ENCODE results near the gene CCDC92. TPM values are rescaled to one million over a fixed set of nuclear protein-coding genes. Genes with fewer than 3 reads are reported as not detected.

Gene CCDC92
- total and polyA plus RNA-seq, 2 of the 13 experiments (the other 11 are each of a cell fraction or from before 2014, with no cell fraction given), result 5.4 to 14.7 TPM

DNA sequence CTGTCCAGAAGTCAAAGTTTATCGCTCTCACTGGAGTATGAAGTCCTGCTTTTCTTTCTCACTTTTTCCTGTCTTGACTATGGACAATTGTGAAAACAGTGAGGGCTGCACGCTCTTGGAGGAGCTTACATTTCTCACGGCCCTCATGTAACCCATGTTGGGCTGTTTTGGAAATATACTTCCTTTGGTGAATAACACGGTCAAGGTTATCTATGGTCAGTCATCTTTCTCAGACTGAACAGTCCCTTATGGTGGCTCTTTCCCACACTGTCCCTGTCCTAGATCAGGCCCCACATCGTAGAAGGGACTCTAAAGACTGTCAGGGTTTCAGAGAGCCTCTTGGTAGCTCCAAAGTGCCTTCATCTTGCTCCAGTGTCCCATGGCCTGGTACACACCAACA is 7.2 kb downstream of the CCDC92 start:
- Histone ChIP-seq H3K4me3 (replicated peaks in 1 of 3; ENCODE audit: insufficient read depth in 1 of 3, low read depth in 2 of 3, low read length in 3 of 3) (no peak overlapping the region), H3K4me2 (ENCODE audit: low read depth, low read length) (no peak overlapping the region), H3K9me3 (ENCODE audit: low read length) (no peaks in the 10 kb centered on the region), H3K36me3 (replicated peaks in 1 of 2; ENCODE audit: control insufficient read depth in 1 of 2, insufficient read depth in 2 of 2, low read length in 2 of 2) (0 out of 5 replicates have a peak, but pooled peaks cover 0 to 4% of the 10 kb centered on the region in 2 experiments), H3K27me3 (ENCODE audit: control insufficient read depth in 1 of 2, insufficient read depth in 2 of 2, low read length in 2 of 2) (no peaks in the 10 kb centered on the region), H3K79me2 (ENCODE audit: insufficient read depth, low read length) (peaks cover 17% of the 10 kb centered on the region), H3K27ac (ENCODE audit: extremely low read length, insufficient read depth, low read length) (no peak overlapping the region), H2AFZ (ENCODE audit: low read length) (no peak overlapping the region), H4K20me1 (ENCODE audit: insufficient read depth, low read length) (no peaks in the 10 kb centered on the region), H3K4me1 (ENCODE audit: insufficient read depth, low read length) (peaks cover 6% of the 10 kb centered on the region), H3K9ac (ENCODE audit: insufficient read depth, low read depth, low read length) (no peak overlapping the region)
- no peak for FAIRE-seq
- no peak for ATAC-seq
- TF ChIP-seq KMT2B (CRISPR knock-in tag; IDR thresholded peaks at IDR 0.05), result no peak
- TF ChIP-seq NR2F6 (IDR thresholded peaks at IDR 0.05), result no peak
- no peak for TF ChIP-seq NR2F6 (CRISPR knock-in tag; IDR thresholded peaks at IDR 0.05)
- TF ChIP-seq ATF7-NPFF (CRISPR knock-in tag; IDR thresholded peaks at IDR 0.05; ENCODE audit: low read depth), result no peak
- TF ChIP-seq, protein P1, sequence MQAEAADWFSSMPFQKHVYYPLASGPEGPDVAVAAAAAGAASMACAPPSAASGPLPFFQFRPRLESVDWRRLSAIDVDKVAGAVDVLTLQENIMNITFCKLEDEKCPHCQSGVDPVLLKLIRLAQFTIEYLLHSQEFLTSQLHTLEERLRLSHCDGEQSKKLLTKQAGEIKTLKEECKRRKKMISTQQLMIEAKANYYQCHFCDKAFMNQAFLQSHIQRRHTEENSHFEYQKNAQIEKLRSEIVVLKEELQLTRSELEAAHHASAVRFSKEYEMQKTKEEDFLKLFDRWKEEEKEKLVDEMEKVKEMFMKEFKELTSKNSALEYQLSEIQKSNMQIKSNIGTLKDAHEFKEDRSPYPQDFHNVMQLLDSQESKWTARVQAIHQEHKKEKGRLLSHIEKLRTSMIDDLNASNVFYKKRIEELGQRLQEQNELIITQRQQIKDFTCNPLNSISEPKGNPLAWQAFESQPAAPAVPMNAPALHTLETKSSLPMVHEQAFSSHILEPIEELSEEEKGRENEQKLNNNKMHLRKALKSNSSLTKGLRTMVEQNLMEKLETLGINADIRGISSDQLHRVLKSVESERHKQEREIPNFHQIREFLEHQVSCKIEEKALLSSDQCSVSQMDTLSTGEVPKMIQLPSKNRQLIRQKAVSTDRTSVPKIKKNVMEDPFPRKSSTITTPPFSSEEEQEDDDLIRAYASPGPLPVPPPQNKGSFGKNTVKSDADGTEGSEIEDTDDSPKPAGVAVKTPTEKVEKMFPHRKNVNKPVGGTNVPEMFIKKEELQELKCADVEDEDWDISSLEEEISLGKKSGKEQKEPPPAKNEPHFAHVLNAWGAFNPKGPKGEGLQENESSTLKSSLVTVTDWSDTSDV (CRISPR knock-in tag; IDR thresholded peaks at IDR 0.05), result no peak
- no peak for TF ChIP-seq CCAR2 (optimal IDR thresholded peaks at IDR 0.05; ENCODE audit: low read depth, low read length)
- TF ChIP-seq ZFP82 (CRISPR knock-in tag; IDR thresholded peaks at IDR 0.05; ENCODE audit: borderline replicate concordance), result no peak
- no peak for TF ChIP-seq ZBTB38 (CRISPR knock-in tag; IDR thresholded peaks at IDR 0.05)
- 78% methylated on average over 5 of the region's 5 CpGs for WGBS (ENCODE audit: low lambda C conversion rate)
- no TSS peak for BruUV-seq (replicated peaks)
- ChIA-PET CTCF (ENCODE audit: low intra/inter-chr PET ratio, low total read pairs) (no interaction called here), POLR2A (no interaction called here)
- in situ Hi-C loops (cut with HindIII; ENCODE audit: extremely low pct_ligation_motif_present, low pct_unique_long_range_greater_than_20kb) (no loop called here), intact Hi-C loops (cut with micrococcal nuclease; ENCODE audit: unreplicated experiment) (no loop called here)
- no peak for DNase-seq (ENCODE audit: low spot score)

Measured in HepG2 (cell line).